ENCODE measurements around the gene DPYD.

GRCh38 chr1:97097404-97097925 is 823.4 kb downstream of the DPYD start:
- TF ChIP-seq CTCF (conservative IDR thresholded peaks at IDR 0.05) (no peak), ZFX (IDR thresholded peaks at IDR 0.05) (no peak)

All from C4-2B (cell line).